NOMO-1 (cell line): Measurements from ENCODE around the gene KHSRP.

ENCODE experiments used
- DNase-seq, 2 experiments: peaks; one replicate each; lab custom pipeline; 2025; ENCODE audit not compliant: unreplicated experiment in 2 of 2; lab: John Stamatoyannopoulos, UW

Gene KHSRP

GRCh38 chr19:6424195-6424938 is at the start of gene KHSRP:
Gene KHSRP (minus strand): TSS chr19:6424811. CDS start chr19:6424701, 110 bp downstream.
- no peak for DNase-seq

DNA sequence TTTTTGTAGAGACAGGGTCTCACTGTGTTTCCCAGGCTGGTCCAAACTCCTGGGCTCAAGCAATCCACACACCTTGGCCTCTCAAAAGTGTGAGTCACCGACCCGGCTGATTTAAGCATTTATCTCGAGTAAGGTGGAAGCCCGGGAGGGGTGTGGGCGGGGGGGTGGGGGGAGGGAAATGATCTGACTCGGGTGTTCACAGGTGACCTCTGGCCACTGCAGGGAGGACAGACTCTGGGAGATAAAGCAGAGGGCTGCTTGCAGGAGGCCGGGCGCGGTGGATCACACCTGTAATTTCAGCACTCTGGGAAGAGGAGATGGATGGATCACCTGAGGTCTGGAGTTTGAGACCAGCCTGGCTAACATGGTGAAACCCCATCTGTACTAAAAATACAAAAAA is 49.0 kb upstream of the KHSRP start:
- DNase-seq = no peak

GRCh38 chr19:6472713-6473112 is 48.1 kb upstream of the KHSRP start:
- DNase-seq = no peak

GRCh38 chr19:6471076-6471475 is 46.5 kb upstream of the KHSRP start:
- no peak for DNase-seq

GRCh38 chr19:6470173-6470572 is 45.6 kb upstream of the KHSRP start:
- no peak for DNase-seq

DNA sequence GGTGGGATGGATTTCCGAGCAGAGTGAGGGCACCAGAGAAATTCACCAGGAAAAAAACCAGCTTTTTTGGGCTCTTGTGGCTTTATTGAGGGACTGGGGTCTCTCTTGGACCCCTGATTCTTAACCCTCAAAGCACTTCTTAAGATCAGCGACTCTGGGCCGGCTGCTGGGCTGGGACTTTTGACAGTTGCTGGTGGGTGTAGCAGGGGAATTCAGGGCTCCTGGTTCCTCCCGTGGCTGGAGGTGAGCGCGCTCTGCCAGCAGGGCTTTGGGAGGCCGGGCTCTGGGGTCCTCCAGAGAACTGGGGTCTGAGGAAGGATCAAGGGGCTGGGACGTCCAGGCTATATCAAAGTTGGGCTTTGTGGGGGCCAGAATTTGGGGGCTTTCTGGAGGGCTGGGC is 42.8 kb upstream of the KHSRP start:
- no peak for DNase-seq

- no peak for DNase-seq
Measured at GRCh38 chr19:6466526-6467248, 42.1 kb upstream of the KHSRP start.

DNA sequence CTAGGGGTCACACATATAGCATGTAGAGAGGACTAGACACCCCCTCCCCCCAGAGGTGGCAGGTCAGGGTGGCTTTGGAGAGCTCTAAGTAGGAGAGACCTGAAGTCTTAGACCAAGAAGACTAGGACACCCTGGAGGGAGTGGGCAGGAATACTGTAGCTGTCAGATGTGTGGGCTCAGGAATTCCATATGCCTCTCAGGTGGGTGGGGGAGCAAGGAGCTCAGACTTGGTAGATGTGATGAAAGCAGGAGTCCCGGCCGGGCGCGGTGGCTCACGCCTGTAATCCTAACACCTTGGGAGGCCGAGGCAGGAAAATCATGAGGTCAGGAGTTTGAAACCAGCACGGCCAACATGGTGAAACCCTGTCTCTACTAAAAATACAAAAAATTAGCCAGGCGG is 41.1 kb upstream of the KHSRP start:
- DNase-seq = no peak

GRCh38 chr19:6465006-6465405 is 40.4 kb upstream of the KHSRP start:
- no peak for DNase-seq

DNA sequence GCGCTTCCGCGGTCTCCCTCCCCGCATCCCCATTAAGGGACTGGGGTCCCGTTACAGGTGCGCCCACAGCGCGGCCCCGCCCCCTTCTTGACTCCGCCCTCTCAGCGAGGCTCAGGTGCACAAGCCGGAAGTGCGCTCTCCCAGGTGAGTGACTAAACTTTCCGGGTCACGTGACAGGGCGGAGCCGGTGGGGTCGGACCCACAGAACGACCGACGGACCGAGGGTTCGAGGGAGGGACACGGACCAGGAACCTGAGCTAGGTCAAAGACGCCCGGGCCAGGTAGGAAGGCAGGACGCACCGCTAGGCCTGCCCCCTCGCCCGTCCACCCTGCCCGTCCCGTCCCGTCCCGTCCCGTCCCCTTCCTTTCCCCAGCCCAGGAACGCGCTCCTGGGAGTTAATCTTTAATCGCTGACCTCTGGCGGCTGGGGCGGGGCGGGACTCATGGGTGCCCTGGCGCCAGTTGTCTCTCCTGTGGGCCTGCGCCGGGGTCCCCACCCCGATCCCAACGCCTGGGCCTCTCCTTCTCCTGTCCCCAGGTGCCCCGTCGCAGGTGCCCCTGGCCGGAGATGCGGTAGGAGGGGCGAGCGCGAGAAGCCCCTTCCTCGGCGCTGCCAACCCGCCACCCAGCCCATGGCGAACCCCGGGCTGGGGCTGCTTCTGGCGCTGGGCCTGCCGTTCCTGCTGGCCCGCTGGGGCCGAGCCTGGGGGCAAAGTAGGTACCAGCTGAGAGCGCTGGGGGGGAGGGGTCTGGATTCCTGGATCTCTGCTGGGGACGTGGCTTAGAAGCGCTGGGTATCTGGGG is 39.7 kb upstream of the KHSRP start, which contains the start of gene CRB3:
CRB3 (plus strand) TSS at position 202 of the 804 bp plus-strand sequence; CDS start at position 633, 431 bp downstream.
- no peak for DNase-seq

DNA sequence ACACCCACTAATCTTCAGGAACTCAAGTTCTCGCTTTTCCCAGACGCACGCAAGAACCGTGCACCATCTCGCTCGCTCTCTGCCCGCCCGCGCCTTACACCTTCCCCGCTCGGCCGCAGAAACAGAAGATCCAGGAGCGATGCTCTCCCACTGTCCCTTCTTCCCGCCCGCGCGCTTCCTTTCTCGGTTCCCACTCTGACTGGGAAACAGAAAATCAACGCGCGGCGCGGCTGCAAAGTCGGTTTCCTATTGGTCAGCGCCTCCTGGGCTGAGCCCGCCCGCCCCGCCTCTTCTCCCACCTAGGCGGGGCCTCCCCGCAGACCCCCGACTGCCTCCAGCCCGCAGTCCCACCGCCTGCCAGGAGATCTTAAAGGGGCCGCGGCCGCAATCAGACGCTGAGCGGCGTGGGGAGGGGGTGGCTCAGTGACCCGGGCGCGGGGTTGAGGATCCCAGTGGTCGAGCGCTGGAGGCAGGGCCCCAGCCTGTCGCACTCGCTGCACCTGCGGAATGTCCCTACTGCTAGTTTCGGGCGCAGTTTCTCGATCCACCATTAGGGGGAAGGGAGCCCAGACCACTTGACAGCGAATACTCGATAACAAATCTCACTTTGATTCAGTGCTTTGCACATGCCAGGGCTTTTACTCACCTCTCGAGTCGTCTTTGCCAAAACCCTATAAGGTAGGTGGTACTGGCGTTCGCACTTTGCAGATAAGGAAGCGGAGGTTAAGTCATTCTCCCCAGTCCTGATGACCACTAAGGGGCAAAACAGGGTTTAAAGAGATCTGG is 35.7 kb upstream of the KHSRP start:
- peak; percentile 98 to 99 for DNase-seq

GRCh38 chr19:6459262-6460098 is 34.9 kb upstream of the KHSRP start, which contains the start of gene SLC25A23:
Gene SLC25A23 (minus strand): TSS chr19:6459792. CDS start chr19:6459628, 164 bp downstream.
- peak; percentile 72 to 73 for DNase-seq

GRCh38 chr19:6458695-6459261 is 34.2 kb upstream of the KHSRP start:
- no peak for DNase-seq

- DNase-seq = no peak
Measured at GRCh38 chr19:6457958-6458694, 33.5 kb upstream of the KHSRP start.

GRCh38 chr19:6455924-6456323 is 31.3 kb upstream of the KHSRP start:
- no peak for DNase-seq

DNA sequence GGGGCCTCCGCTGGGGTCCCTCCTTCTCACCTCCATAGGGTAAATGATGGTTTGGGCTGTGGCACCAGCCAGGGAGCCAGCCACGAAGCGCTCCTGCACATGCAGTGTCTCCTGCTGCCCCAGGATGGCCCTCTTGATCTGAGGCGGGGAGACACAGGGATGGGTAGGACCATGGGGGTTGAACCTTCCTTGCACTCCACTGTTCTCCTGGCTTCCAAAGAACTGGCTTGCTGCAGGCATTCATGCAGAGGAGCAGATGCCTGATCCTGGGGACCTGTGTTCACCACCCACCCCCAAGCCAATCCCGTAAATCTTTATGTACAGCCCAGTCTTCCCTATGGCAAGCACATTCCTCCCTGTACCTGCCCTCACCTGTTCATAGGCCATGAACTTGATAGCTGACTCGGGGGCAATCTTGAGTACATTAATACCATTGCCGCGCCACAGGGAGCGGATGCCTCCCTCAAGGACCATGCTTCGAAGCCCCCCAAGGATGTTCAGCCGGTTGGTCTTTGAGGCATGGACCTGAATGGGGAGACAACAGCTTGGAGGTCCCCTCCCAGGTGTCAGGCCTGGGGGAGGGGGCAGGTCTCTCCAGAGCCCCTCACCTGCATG is 29.4 kb upstream of the KHSRP start:
- no peak for DNase-seq

DNA sequence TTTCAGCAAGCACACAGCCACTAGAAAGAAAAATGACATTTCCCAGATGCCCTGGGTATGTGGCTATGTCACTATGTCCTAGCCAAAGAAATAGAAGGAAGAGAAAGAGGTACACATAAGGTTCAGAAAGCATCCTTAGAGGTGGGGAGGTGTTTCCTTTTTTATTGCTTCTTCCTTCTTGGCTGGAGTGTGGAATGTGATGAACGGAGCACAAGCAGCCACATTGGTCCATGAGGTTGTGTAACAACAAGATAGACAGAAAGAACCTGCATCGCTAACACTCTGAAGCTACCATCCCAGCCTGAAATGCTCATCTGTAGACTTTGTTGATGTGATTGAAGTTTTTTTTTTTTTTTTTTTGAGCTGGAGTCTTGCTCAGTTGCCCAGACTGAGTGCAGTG is 28.3 kb upstream of the KHSRP start:
- DNase-seq = no peak

- DNase-seq = no peak
Measured at GRCh38 chr19:6452223-6452614, 27.6 kb upstream of the KHSRP start.
